ENCODE results near the gene RRBP1.

The RRBP1 gene

GRCh38 chr20:17665756-17666155 lies 16.3 kb downstream of the RRBP1 start:
- Histone ChIP-seq H3K9ac (ENCODE audit: low read depth, low read length, poor library complexity, severe bottlenecking) (no peak overlapping the region), H3K79me2 (ENCODE audit: insufficient read depth, low read length) (peaks cover 79% of the 10 kb centered on the region), H3K27me3 (ENCODE audit: insufficient read depth, low read length, poor library complexity, severe bottlenecking) (no peaks in the 10 kb centered on the region), H3K4me3 (ENCODE audit: low read length, poor library complexity, severe bottlenecking) (peak overlapping the region; percentile 54), H3F3A (ENCODE audit: low read depth) (peaks cover 15% of the 10 kb centered on the region), H2AFZ (ENCODE audit: low read length) (no peak overlapping the region), H3K36me3 (ENCODE audit: insufficient read depth, low read length) (no peaks in the 10 kb centered on the region), H4K20me1 (ENCODE audit: insufficient read depth, low read length, poor library complexity, severe bottlenecking) (peaks cover 11% of the 10 kb centered on the region), H3K4me1 (ENCODE audit: insufficient read depth, low read length, poor library complexity, severe bottlenecking) (peaks cover 88% of the 10 kb centered on the region), H3K4me2 (ENCODE audit: low read depth, low read length, poor library complexity, severe bottlenecking) (peak overlapping the region; percentile 76), H3K9me3 (ENCODE audit: insufficient read depth, low read depth, low read length) (no peaks in the 10 kb centered on the region), H3K9me2 (replicated peaks; ENCODE audit: low read depth, low read length) (no peaks in the 10 kb centered on the region)
- TF ChIP-seq, protein P1, sequence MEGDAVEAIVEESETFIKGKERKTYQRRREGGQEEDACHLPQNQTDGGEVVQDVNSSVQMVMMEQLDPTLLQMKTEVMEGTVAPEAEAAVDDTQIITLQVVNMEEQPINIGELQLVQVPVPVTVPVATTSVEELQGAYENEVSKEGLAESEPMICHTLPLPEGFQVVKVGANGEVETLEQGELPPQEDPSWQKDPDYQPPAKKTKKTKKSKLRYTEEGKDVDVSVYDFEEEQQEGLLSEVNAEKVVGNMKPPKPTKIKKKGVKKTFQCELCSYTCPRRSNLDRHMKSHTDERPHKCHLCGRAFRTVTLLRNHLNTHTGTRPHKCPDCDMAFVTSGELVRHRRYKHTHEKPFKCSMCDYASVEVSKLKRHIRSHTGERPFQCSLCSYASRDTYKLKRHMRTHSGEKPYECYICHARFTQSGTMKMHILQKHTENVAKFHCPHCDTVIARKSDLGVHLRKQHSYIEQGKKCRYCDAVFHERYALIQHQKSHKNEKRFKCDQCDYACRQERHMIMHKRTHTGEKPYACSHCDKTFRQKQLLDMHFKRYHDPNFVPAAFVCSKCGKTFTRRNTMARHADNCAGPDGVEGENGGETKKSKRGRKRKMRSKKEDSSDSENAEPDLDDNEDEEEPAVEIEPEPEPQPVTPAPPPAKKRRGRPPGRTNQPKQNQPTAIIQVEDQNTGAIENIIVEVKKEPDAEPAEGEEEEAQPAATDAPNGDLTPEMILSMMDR (conservative IDR thresholded peaks at IDR 0.05; ENCODE audit: low read length), result no peak
- no peak for TF ChIP-seq EZH2phosphoT487 (IDR thresholded peaks at IDR 0.05; ENCODE audit: borderline replicate concordance)

DNA sequence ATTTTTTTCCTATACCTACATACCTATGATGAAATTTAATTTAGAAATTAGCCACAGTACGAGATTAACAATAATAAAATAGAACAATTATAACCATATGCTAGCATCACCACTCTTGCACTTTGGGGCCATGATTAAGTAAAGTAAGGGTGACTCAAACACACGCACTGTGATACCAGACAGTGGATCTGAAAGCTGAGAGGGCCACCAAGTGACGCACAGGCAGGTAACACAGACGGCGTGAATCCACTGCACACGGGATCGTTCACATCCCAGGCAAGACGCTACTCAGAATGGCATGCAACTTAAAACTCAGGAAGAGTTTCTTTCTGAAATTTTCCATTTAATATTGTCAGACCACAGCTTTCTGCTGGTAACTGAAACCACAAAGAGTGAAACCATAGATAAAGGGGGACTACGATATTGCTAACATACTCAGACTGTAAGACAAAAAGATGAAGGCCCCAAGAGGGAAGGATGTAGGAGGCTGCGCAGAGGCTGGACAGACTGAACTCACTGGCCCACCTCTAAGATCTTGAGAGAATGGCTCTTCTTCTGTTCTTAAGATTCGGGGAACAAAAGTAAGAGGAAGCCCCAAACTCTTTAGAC lies 17.9 kb downstream of the RRBP1 start:
- peaks cover 15% of the 10 kb centered on the region for H3F3A ChIP-seq (ENCODE audit: low read depth)
- H3K36me3 ChIP-seq (ENCODE audit: insufficient read depth, low read length), result peaks cover 7% of the 10 kb centered on the region; the same call in 1 of the 2 replicates
- H3K4me2 ChIP-seq (ENCODE audit: low read depth, low read length, poor library complexity, severe bottlenecking), result peak overlapping the region; percentile 76
- H3K27me3 ChIP-seq (ENCODE audit: insufficient read depth, low read length, poor library complexity, severe bottlenecking), result no peaks in the 10 kb centered on the region
- peaks cover 11% of the 10 kb centered on the region for H4K20me1 ChIP-seq (ENCODE audit: insufficient read depth, low read length, poor library complexity, severe bottlenecking)
- H3K9ac ChIP-seq (ENCODE audit: low read depth, low read length, poor library complexity, severe bottlenecking), result peak overlapping the region; percentile 57
- H3K79me2 ChIP-seq (ENCODE audit: insufficient read depth, low read length), result peaks cover 72% of the 10 kb centered on the region
- H2AFZ ChIP-seq (ENCODE audit: low read length), result no peak overlapping the region
- H3K9me2 ChIP-seq (replicated peaks; ENCODE audit: low read depth, low read length), result no peaks in the 10 kb centered on the region
- H3K9me3 ChIP-seq (ENCODE audit: insufficient read depth, low read depth, low read length), result no peaks in the 10 kb centered on the region
- H3K4me3 ChIP-seq (ENCODE audit: low read length, poor library complexity, severe bottlenecking), result peak overlapping the region; percentile 54
- TF ChIP-seq EZH2phosphoT487 (IDR thresholded peaks at IDR 0.05; ENCODE audit: borderline replicate concordance), result no peak
- TF ChIP-seq, protein P1 (conservative IDR thresholded peaks at IDR 0.05; ENCODE audit: low read length), result no peak; the same call in 1 of the 2 replicates
- peaks cover 76% of the 10 kb centered on the region for H3K4me1 ChIP-seq (ENCODE audit: insufficient read depth, low read length, poor library complexity, severe bottlenecking)

GRCh38 chr20:17663486-17663885 lies 18.6 kb downstream of the RRBP1 start:
- H3F3A ChIP-seq (ENCODE audit: low read depth), result peaks cover 15% of the 10 kb centered on the region
- no peak overlapping the region for H2AFZ ChIP-seq (ENCODE audit: low read length)
- H3K9ac ChIP-seq (ENCODE audit: low read depth, low read length, poor library complexity, severe bottlenecking), result peak overlapping the region; percentile 57
- no peaks in the 10 kb centered on the region for H3K9me2 ChIP-seq (replicated peaks; ENCODE audit: low read depth, low read length)
- no peaks in the 10 kb centered on the region for H3K9me3 ChIP-seq (ENCODE audit: insufficient read depth, low read depth, low read length)
- H3K4me3 ChIP-seq (ENCODE audit: low read length, poor library complexity, severe bottlenecking), result peak overlapping the region; percentile 54
- H4K20me1 ChIP-seq (ENCODE audit: insufficient read depth, low read length, poor library complexity, severe bottlenecking), result peaks cover 11% of the 10 kb centered on the region
- peaks cover 71% of the 10 kb centered on the region for H3K4me1 ChIP-seq (ENCODE audit: insufficient read depth, low read length, poor library complexity, severe bottlenecking)
- no peak for TF ChIP-seq EZH2phosphoT487 (IDR thresholded peaks at IDR 0.05; ENCODE audit: borderline replicate concordance)
- peaks cover 10% of the 10 kb centered on the region; the same call in 1 of the 2 replicates for H3K36me3 ChIP-seq (ENCODE audit: insufficient read depth, low read length)
- no peaks in the 10 kb centered on the region for H3K27me3 ChIP-seq (ENCODE audit: insufficient read depth, low read length, poor library complexity, severe bottlenecking)
- H3K4me2 ChIP-seq (ENCODE audit: low read depth, low read length, poor library complexity, severe bottlenecking), result peak overlapping the region; percentile 76
- H3K79me2 ChIP-seq (ENCODE audit: insufficient read depth, low read length), result peaks cover 69% of the 10 kb centered on the region

GRCh38 chr20:17663040-17663399 lies 19.0 kb downstream of the RRBP1 start:
- H4K20me1 ChIP-seq (ENCODE audit: insufficient read depth, low read length, poor library complexity, severe bottlenecking), result peaks cover 11% of the 10 kb centered on the region
- H3K27me3 ChIP-seq (ENCODE audit: insufficient read depth, low read length, poor library complexity, severe bottlenecking), result no peaks in the 10 kb centered on the region
- H3F3A ChIP-seq (ENCODE audit: low read depth), result peaks cover 15% of the 10 kb centered on the region
- peak overlapping the region; percentile 57 for H3K9ac ChIP-seq (ENCODE audit: low read depth, low read length, poor library complexity, severe bottlenecking)
- peaks cover 15% of the 10 kb centered on the region; the same call in 1 of the 2 replicates for H3K36me3 ChIP-seq (ENCODE audit: insufficient read depth, low read length)
- H3K9me3 ChIP-seq (ENCODE audit: insufficient read depth, low read depth, low read length), result no peaks in the 10 kb centered on the region
- H3K79me2 ChIP-seq (ENCODE audit: insufficient read depth, low read length), result peaks cover 65% of the 10 kb centered on the region
- TF ChIP-seq EZH2phosphoT487 (IDR thresholded peaks at IDR 0.05; ENCODE audit: borderline replicate concordance), result no peak
- TF ChIP-seq, protein P1 (conservative IDR thresholded peaks at IDR 0.05; ENCODE audit: low read length), result no peak
- H3K9me2 ChIP-seq (replicated peaks; ENCODE audit: low read depth, low read length), result no peaks in the 10 kb centered on the region
- peak overlapping the region; percentile 76 for H3K4me2 ChIP-seq (ENCODE audit: low read depth, low read length, poor library complexity, severe bottlenecking)
- no peak overlapping the region for H3K4me3 ChIP-seq (ENCODE audit: low read length, poor library complexity, severe bottlenecking)
- H2AFZ ChIP-seq (ENCODE audit: low read length), result no peak overlapping the region
- peaks cover 67% of the 10 kb centered on the region for H3K4me1 ChIP-seq (ENCODE audit: insufficient read depth, low read length, poor library complexity, severe bottlenecking)
